ENCODE results near the gene MRPL42.

The MRPL42 gene

GRCh38 chr12:93502802-93503623 is 35.7 kb downstream of the MRPL42 start:
- Histone ChIP-seq H3K4me3 (ENCODE audit: low read depth, low read length) (no peak overlapping the region), H3K36me3 (ENCODE audit: control insufficient read depth in 2 of 2, insufficient read depth in 1 of 2, low read length in 2 of 2) (peaks cover 16 to 20% of the 10 kb centered on the region in 2 experiments), H3K27ac (ENCODE audit: extremely low read depth, low read depth, low read length) (no peak overlapping the region), H3K9me3 (ENCODE audit: control insufficient read depth, insufficient read depth, low read depth, low read length) (no peaks in the 10 kb centered on the region), H3K4me1 (ENCODE audit: control insufficient read depth, insufficient read depth, low read length) (no peaks in the 10 kb centered on the region)
- POLR2A ChIA-PET, result interaction anchor here (1.0 kb wide), 1 partner anchor 599 kb away, joined by 6 read pairs; no protein-coding TSS in a partner anchor
- CTCF ChIA-PET, result interaction anchor here (0.5 to 4.8 kb wide), 59 partner anchors 8 to 1695 kb away, joined by 3 to 127 read pairs (median 4); no protein-coding TSS in a partner anchor
- TF ChIP-seq CTCF (tag by site-specific recombination; IDR thresholded peaks at IDR 0.05) (peak; percentile 38; the same call in 1 of the 2 replicates), EGR2 (tag by site-specific recombination; IDR thresholded peaks at IDR 0.05; ENCODE audit: low read depth) (no peak), ZNF654 (tag by site-specific recombination; IDR thresholded peaks at IDR 0.05; ENCODE audit: low read depth) (peak; percentile 60), ZNF660 (tag by site-specific recombination; IDR thresholded peaks at IDR 0.05) (peak; percentile 62; the same call in 1 of the 2 replicates), ZNF664 (tag by site-specific recombination; IDR thresholded peaks at IDR 0.05) (peak; percentile 44; the same call in 1 of the 2 replicates)

GRCh38 chr12:93507165-93507564 is 39.9 kb downstream of the MRPL42 start:
- no peak overlapping the region for H3K27ac ChIP-seq (ENCODE audit: extremely low read depth, low read depth, low read length)
- no peaks in the 10 kb centered on the region for H3K4me1 ChIP-seq (ENCODE audit: control insufficient read depth, insufficient read depth, low read length)
- H3K36me3 ChIP-seq (ENCODE audit: control insufficient read depth in 2 of 2, insufficient read depth in 1 of 2, low read length in 2 of 2), result peaks cover 11 to 16% of the 10 kb centered on the region in 2 experiments; a peak in 2 of 3 replicates
- TF ChIP-seq ZNF366 (tag by site-specific recombination; conservative IDR thresholded peaks at IDR 0.05) (no peak), PRDM1 (tag by site-specific recombination; IDR thresholded peaks at IDR 0.05) (peak; percentile 21; the same call in 1 of the 2 replicates)
- POLR2A ChIA-PET, result interaction anchor here (1.1 kb wide), 1 partner anchor 596 kb away, joined by 3 read pairs; no protein-coding TSS in a partner anchor
- H3K4me3 ChIP-seq (ENCODE audit: low read depth, low read length), result no peak overlapping the region
- CTCF ChIA-PET, result interaction anchor here (0.6 to 1.5 kb wide), 4 partner anchors 88 to 723 kb away, joined by 3 to 7 read pairs (median 6); no protein-coding TSS in a partner anchor
- no peaks in the 10 kb centered on the region for H3K9me3 ChIP-seq (ENCODE audit: control insufficient read depth, insufficient read depth, low read depth, low read length)

- Histone ChIP-seq H3K36me3 (ENCODE audit: control insufficient read depth in 2 of 2, insufficient read depth in 1 of 2, low read length in 2 of 2) (peaks cover 0 to 9% of the 10 kb centered on the region in 2 experiments; a peak in 2 of 3 replicates), H3K27ac (ENCODE audit: extremely low read depth, low read depth, low read length) (no peak overlapping the region), H3K4me3 (ENCODE audit: low read depth, low read length) (no peak overlapping the region), H3K9me3 (ENCODE audit: control insufficient read depth, insufficient read depth, low read depth, low read length) (no peaks in the 10 kb centered on the region), H3K4me1 (ENCODE audit: control insufficient read depth, insufficient read depth, low read length) (no peaks in the 10 kb centered on the region)
- ChIA-PET CTCF (interaction anchor here (4.7 kb wide), 1 partner anchor 593 kb away, joined by 24 read pairs; no protein-coding TSS in a partner anchor), POLR2A (no interaction called here)
- TF ChIP-seq BCL11B (tag by site-specific recombination; IDR thresholded peaks at IDR 0.05; ENCODE audit: low read depth) (no peak), KLF9 (tag by site-specific recombination; IDR thresholded peaks at IDR 0.05; ENCODE audit: low read depth) (no peak), ZNF121 (tag by site-specific recombination; IDR thresholded peaks at IDR 0.05) (0 out of 2 replicates have a peak, but pooled peaks have one; percentile 28), ZNF10 (tag by site-specific recombination; IDR thresholded peaks at IDR 0.05) (no peak), KLF16 (tag by site-specific recombination; IDR thresholded peaks at IDR 0.05) (no peak)
Measured at GRCh38 chr12:93509506-93509905, 42.2 kb downstream of the MRPL42 start.

GRCh38 chr12:93514853-93515252 is 47.5 kb downstream of the MRPL42 start:
- POLR2A ChIA-PET, result no interaction called here
- CTCF ChIA-PET, result interaction anchor here (0.9 to 5.6 kb wide), 2 partner anchors 11 to 560 kb away, joined by 4 to 34 read pairs; no protein-coding TSS in a partner anchor
- H3K4me3 ChIP-seq (ENCODE audit: low read depth, low read length), result no peak overlapping the region
- no peak for TF ChIP-seq SCRT2 (tag by site-specific recombination; IDR thresholded peaks at IDR 0.05)
- TF ChIP-seq SP2 (tag by site-specific recombination; IDR thresholded peaks at IDR 0.05), result no peak
- TF ChIP-seq HIC1 (tag by site-specific recombination; IDR thresholded peaks at IDR 0.05), result no peak
- no peak for TF ChIP-seq INSM2 (tag by site-specific recombination; IDR thresholded peaks at IDR 0.05)
- no peak for TF ChIP-seq GLIS2 (tag by site-specific recombination; IDR thresholded peaks at IDR 0.05)
- TF ChIP-seq ZNF169 (tag by site-specific recombination; IDR thresholded peaks at IDR 0.05), result no peak
- no peak for TF ChIP-seq ZNF398 (tag by site-specific recombination; IDR thresholded peaks at IDR 0.05)

More at GRCh38 chr12:93514853-93515252, 47.5 kb downstream of the MRPL42 start:
- Histone ChIP-seq H3K4me1 (ENCODE audit: control insufficient read depth, insufficient read depth, low read length) (no peaks in the 10 kb centered on the region), H3K27ac (ENCODE audit: extremely low read depth, low read depth, low read length) (no peak overlapping the region), H3K9me3 (ENCODE audit: control insufficient read depth, insufficient read depth, low read depth, low read length) (no peaks in the 10 kb centered on the region), H3K36me3 (ENCODE audit: control insufficient read depth in 2 of 2, insufficient read depth in 1 of 2, low read length in 2 of 2) (no peaks in the 10 kb centered on the region)
